ENCODE measurements around the gene HCK. TPM values are rescaled to one million over a fixed set of nuclear protein-coding genes. Genes with fewer than 3 reads are reported as not detected.

HCK gene
- total RNA-seq, 1 donor from 2014 or later: 0.78 TPM

- Mint-ChIP-seq H3K4me3 (ENCODE audit: unreplicated experiment) (no peak overlapping the region), H3K9me3 (ENCODE audit: unreplicated experiment) (peaks cover 3% of the 10 kb centered on the region), H3K4me1 (ENCODE audit: low read depth, unreplicated experiment) (no peaks in the 10 kb centered on the region), H3K36me3 (ENCODE audit: unreplicated experiment) (no peaks in the 10 kb centered on the region), H3K27me3 (ENCODE audit: unreplicated experiment) (peaks cover 2% of the 10 kb centered on the region), H3K27ac (ENCODE audit: unreplicated experiment) (no peak overlapping the region)
- no peak for DNase-seq
- TF ChIP-seq, protein P1, sequence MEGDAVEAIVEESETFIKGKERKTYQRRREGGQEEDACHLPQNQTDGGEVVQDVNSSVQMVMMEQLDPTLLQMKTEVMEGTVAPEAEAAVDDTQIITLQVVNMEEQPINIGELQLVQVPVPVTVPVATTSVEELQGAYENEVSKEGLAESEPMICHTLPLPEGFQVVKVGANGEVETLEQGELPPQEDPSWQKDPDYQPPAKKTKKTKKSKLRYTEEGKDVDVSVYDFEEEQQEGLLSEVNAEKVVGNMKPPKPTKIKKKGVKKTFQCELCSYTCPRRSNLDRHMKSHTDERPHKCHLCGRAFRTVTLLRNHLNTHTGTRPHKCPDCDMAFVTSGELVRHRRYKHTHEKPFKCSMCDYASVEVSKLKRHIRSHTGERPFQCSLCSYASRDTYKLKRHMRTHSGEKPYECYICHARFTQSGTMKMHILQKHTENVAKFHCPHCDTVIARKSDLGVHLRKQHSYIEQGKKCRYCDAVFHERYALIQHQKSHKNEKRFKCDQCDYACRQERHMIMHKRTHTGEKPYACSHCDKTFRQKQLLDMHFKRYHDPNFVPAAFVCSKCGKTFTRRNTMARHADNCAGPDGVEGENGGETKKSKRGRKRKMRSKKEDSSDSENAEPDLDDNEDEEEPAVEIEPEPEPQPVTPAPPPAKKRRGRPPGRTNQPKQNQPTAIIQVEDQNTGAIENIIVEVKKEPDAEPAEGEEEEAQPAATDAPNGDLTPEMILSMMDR (IDR thresholded peaks at IDR 0.05; ENCODE audit: partially characterized antibody, unreplicated experiment): no peak
Observed at GRCh38 chr20:32040142-32040953, 11.7 kb upstream of the HCK start.

DNA sequence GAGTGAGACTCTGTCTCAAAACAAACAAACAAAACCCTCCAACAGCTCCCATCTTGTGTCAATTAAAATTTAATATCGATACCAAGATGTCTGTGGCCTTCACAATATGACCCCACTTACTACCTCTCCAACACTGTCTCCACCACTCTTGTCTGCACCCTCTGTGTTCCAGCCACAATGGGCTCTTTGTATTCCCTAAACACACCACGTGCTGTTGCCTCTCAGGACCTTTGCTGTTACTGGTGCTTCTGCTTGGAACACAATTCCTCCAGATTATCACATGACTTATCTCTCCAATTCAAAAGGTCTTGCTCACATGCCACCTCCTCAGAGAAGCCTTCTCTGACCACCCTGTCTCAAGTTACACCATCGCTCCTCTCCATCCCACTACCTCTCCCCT lies 6.0 kb upstream of the HCK start:
- H3K9me3 Mint-ChIP-seq (ENCODE audit: unreplicated experiment): peaks cover 4% of the 10 kb centered on the region

GRCh38 chr20:32050324-32050841 lies 1.7 kb upstream of the HCK start:
- TF ChIP-seq, protein P1 (IDR thresholded peaks at IDR 0.05; ENCODE audit: partially characterized antibody, unreplicated experiment): peak; percentile 39
- no peaks in the 10 kb centered on the region for H3K4me1 Mint-ChIP-seq (ENCODE audit: low read depth, unreplicated experiment)
- H3K4me3 Mint-ChIP-seq (ENCODE audit: unreplicated experiment): no peak overlapping the region

More for the DNA sequence above, 6.0 kb upstream of the HCK start:
- no peak for DNase-seq
- Mint-ChIP-seq H3K4me3 (ENCODE audit: unreplicated experiment) (no peak overlapping the region), H3K36me3 (ENCODE audit: unreplicated experiment) (no peaks in the 10 kb centered on the region), H3K27me3 (ENCODE audit: unreplicated experiment) (peaks cover 4% of the 10 kb centered on the region), H3K4me1 (ENCODE audit: low read depth, unreplicated experiment) (no peaks in the 10 kb centered on the region), H3K27ac (ENCODE audit: unreplicated experiment) (no peak overlapping the region)
- TF ChIP-seq, protein P1 (IDR thresholded peaks at IDR 0.05; ENCODE audit: partially characterized antibody, unreplicated experiment): no peak

GRCh38 chr20:32050851-32051556 lies 1.0 kb upstream of the HCK start:
- Mint-ChIP-seq H3K9me3 (ENCODE audit: unreplicated experiment) (peaks cover 12% of the 10 kb centered on the region), H3K27me3 (ENCODE audit: unreplicated experiment) (peaks cover 21% of the 10 kb centered on the region), H3K4me1 (ENCODE audit: low read depth, unreplicated experiment) (no peaks in the 10 kb centered on the region), H3K4me3 (ENCODE audit: unreplicated experiment) (peak overlapping the region; percentile 66), H3K36me3 (ENCODE audit: unreplicated experiment) (peaks cover 7% of the 10 kb centered on the region), H3K27ac (ENCODE audit: unreplicated experiment) (no peak overlapping the region)
- TF ChIP-seq, protein P1 (IDR thresholded peaks at IDR 0.05; ENCODE audit: partially characterized antibody, unreplicated experiment): peak; percentile 7
- DNase-seq: no peak

More at GRCh38 chr20:32050324-32050841, 1.7 kb upstream of the HCK start:
- Mint-ChIP-seq H3K36me3 (ENCODE audit: unreplicated experiment) (peaks cover 7% of the 10 kb centered on the region), H3K27me3 (ENCODE audit: unreplicated experiment) (peaks cover 21% of the 10 kb centered on the region), H3K27ac (ENCODE audit: unreplicated experiment) (no peak overlapping the region), H3K9me3 (ENCODE audit: unreplicated experiment) (peaks cover 12% of the 10 kb centered on the region)
- DNase-seq: no peak

Data from glutamatergic neuron (in vitro differentiated cells).